HG02840 (cell line): ENCODE measurements around the gene PROP1.
"Not testable (repeated sequence)": the region's sequence is repeated elsewhere in the genome, so short reads cannot be mapped to it uniquely, and the experiment has no call there.

Experiments used
- ATAC-seq: cut with Tn5 transposase; IDR thresholded peaks from one replicate; pipeline ENCODE4 v1.9.1; 2021; ENCODE audit warnings: mild to moderate bottlenecking, moderate library complexity, moderate number of reproducible peaks; ENCODE audit not compliant: unreplicated experiment, low FRiP score

Gene PROP1

DNA sequence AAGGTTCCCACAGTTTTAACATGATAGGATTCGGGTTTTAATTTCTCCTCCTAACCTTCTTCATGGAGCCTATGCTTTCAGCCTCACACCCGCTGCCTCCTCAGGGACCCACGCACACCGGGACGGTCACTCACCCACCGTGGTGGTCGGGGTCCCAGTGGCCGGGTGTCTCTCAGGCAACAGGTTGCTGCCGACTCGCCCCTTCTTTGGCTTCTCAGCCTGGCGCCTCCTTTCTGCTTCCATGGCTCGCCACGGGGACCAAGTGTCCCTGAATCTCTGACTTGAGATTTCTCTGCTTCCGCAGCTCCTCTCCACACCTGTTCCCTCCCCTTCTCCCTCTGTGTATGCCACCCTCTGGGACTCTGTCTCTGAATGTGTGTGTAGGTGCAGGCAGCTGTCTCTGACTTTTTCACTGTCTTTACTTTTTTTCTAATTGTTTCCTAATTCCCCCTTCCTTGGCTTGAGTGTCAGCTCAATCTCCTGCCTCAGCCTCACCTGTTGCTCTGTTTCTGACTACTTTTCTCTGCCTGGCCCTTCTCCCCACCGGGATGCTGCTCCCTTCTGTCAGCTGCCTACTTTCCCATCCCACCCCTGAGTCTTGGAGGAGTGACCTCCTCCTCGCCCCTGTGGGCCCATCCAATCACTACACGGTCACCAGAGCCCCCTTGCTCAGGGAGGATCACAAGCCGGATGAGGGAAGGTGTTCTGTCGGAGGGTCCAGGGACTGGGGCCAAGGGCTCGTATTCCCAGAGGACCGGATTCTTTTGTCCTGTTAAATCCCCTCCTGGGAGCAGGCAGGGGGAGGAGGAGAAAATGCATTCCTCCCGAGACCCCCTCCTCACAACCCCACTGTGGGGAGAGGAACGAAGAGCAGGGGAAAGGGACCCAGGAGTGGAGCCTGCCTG is at the start of gene PROP1:
Gene PROP1, minus strand, starts transcription at position 552 of the 905 bp plus-strand sequence. Its CDS starts 309 bp downstream, at position 243.
- no peak for ATAC-seq

- ATAC-seq = not testable (repeated sequence)
Observed at GRCh38 chr5:178019379-178020030, 23.5 kb upstream of the PROP1 start.

DNA sequence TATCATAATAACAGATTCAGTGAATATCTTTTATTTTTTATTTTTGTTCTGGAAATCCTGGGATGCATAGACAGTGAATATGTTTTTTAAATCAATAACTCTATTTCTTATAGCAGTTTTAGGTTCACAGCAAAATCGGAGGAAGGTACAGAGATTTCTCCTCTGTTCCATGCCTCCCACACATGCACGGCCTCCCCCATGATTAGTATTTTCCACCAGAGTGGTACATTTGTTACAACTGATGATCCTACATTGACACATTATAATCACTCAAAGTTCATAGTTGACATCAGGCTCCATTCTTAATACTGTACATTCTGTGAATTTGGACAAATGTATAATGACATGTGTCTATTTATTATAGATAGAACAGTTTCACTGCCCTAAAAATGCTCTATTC is 16.7 kb upstream of the PROP1 start:
- not testable (repeated sequence) for ATAC-seq

DNA sequence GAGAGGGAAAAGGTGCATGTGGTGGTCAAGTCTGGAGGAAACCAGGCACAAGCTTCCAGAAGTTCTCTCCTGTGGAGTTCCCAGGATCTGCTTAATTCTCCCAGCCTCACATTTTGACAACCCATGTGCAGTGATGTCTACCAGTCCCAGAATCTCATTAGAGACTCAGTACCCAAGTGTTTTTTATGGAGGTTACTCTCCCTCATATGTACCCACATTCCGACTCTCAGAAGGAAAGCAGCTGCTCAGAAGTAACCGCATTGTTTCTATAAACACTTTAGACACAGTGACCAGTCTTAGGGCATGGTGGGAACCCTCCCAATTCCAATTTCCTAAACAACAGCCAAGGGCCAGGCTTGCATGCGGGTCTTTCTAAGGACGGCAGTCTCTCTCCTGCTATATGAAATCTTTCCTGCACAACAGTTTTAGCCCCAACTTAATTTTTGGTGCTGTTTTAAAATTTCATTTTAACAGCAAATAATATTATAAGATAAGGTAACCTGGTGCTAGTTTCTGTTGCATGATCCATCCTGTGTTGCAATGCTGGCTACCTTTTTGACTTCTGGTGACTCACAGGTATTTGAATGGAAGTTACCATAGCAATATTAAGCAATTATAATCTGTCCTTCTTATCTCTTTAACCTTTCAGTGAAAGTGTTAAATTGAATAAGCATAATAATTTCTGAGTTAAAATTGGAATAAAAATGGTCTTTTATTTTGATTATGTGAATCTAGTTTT is 15.9 kb upstream of the PROP1 start:
- not testable (repeated sequence) for ATAC-seq

DNA sequence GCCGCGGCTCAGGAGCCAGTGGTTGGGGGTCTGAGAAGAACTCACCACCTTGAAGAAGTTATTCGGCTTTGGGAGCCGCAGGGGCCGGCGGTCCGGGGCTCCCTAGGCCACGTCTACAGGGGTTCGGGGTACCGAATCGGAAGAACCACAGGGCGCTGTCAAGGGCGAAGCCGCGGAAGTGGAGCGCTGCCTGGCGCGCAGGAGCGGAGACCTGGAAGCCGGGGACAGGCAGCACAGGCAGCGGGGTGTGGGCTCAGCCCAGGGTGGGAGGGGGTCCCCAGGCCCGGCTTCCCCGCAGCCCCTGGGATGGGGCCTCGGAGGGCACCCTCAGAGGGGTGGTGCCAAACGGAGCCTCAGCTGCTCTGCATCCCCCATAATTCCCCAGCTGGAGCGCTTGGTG is 11.2 kb upstream of the PROP1 start:
- not testable (repeated sequence) for ATAC-seq

GRCh38 chr5:178006536-178007231 is 10.6 kb upstream of the PROP1 start:
- not testable (repeated sequence) for ATAC-seq

DNA sequence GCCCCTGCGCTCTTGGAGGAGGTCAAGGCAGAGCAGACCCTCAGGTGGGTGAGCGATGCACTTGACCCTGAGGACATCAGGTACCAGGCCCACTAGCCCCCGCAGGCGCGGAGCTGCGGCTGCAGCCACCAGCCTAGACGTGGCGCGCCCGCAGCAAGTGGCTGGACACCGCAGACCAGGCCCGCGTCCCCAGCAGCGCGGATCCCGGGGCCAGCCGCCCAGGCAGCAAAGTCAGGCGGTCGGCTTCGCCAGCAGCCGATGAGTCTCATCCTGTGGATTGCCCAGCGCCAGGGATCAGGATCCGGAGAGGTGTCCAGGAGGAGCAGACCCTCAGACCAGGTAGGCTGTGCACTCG is 10.1 kb upstream of the PROP1 start:
- ATAC-seq = not testable (repeated sequence)

GRCh38 chr5:177997846-177998245 is 1.8 kb upstream of the PROP1 start:
- no peak for ATAC-seq

- no peak for ATAC-seq
Observed at GRCh38 chr5:177997319-177997670, 1.3 kb upstream of the PROP1 start.

- ATAC-seq = no peak
Observed at GRCh38 chr5:177996660-177997318, 747 bp upstream of the PROP1 start.

- ATAC-seq = no peak
Observed at GRCh38 chr5:177994561-177995190, 1.4 kb downstream of the PROP1 start.

GRCh38 chr5:177994063-177994462 is 2.0 kb downstream of the PROP1 start:
- ATAC-seq = no peak

DNA sequence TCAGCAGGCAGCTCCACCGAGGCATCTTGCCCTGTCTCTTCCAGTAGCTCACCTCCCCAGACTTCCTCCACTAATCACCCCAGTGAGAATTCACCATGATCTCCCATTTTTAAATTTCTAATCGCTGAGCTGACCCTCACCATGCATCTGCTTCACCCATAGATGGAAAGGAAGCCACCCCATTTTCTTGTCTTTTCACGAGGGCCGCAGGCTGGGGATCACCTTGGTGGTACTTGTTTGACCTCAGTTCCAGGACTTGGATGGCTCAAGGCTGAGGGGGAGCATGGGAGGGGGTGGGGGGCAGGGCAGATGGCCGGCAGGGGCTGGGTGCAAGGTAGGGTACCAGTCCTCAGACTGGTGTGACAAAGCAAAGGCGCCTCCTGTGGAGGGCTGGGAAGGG is 3.6 kb downstream of the PROP1 start:
- ATAC-seq = no peak

GRCh38 chr5:177988989-177989625 is 6.9 kb downstream of the PROP1 start:
- ATAC-seq = no peak

GRCh38 chr5:177987326-177987725 is 8.7 kb downstream of the PROP1 start:
- ATAC-seq = no peak

DNA sequence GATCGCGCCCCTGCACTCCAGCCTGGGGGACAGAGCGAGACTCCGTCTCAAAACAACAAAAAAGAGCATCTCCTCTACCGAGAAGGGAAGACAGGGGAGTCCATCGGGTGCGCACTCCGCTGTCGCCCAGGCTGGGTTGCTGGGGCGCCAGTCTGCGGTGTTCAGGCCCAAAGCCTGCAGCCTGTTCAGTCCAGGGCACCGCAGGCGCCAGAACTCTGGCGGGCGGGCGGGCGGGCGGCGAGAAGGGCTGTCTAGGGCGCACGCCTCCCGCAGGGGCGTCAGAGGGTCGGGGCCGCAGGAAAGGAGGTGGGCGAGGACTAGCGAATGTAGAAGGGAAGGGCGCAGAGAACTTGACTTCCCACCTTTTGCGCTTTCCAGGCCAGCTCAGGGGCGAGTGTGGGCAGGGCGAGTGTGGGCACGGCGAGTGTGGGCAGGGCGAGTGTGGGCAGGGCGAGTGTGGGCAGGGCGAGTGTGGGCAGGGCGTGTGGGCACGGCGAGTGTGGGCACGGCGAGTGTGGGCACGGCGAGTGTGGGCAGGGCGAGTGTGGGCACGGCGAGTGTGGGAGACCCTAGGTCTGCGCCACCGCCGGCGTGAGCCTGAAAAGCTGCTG is 10.5 kb downstream of the PROP1 start:
- ATAC-seq = no peak

DNA sequence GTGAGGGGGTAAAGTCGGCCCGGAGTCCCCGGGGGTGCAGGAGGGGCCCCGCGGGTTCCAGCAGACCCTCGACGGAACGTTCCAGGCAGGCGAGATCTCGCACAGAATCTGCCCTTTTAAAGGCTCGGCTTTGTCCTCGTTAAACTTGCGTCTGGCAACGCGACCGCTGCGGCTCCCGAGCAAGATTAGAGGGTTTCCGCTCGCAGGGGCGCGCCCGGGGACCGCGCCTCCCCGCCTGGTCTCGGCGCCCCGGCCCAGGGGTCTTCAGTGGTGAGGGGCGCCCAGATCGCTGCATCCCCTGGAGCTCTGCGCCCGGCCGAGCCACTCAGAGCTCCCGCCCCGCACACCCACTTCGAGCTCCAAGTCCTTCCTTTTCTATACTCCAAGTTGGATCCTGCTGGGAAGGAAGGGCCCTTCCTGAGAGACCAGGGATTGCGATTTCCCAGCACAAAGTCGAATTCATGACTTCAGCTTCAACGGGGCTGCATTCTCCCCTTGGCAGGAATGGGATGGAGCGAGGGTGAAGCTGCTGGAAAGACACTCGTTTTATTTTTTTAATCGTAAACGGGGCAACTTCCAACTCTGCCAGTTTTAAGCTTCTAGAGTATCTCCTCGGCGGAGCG is 11.3 kb downstream of the PROP1 start:
- ATAC-seq = no peak
